SU-DHL-6 (cell line): ENCODE results near the gene LSM3.
A peak's percentile ranks its signal among the peaks of the same experiment; 100 is the strongest.

Experiments used
- H2AFZ ChIP-seq: fragments of 200-600 bp; sonication (generic); 2 replicates; pipeline ENCODE4 v1.6.1; 2014; ENCODE audit warnings: low read depth, mild to moderate bottlenecking, moderate library complexity, mixed read lengths, antibody characterized with exemption, low read length; ENCODE audit not compliant: severe bottlenecking
- H3F3A ChIP-seq: fragments of 200-600 bp; shearing (Covaris generic); 2 replicates; pipeline ENCODE4 v1.6.0; 2016; ENCODE audit warnings: antibody characterized with exemption, mild to moderate bottlenecking; ENCODE audit not compliant: insufficient read depth
- H3K27ac ChIP-seq: fragments of 200-600 bp; sonication (generic); 2 replicates; pipeline ENCODE4 v1.5.1; 2016; ENCODE audit warnings: low read depth, mild to moderate bottlenecking, low read length, moderate library complexity, mixed read lengths
- H3K27me3 ChIP-seq: fragments of 200-600 bp; sonication (generic), shearing (Covaris generic); 2 replicates; pipeline ENCODE4 v1.6.0; 2014; ENCODE audit warnings: mild to moderate bottlenecking, low read length
- H3K36me3 ChIP-seq: fragments of 200-600 bp; sonication (generic); 2 replicates; pipeline ENCODE4 v1.6.1; 2014; ENCODE audit warnings: mild to moderate bottlenecking, low read length, mixed read lengths
- H3K4me2 ChIP-seq: fragments of 300-600, 200-600 bp; shearing (Covaris generic), sonication (generic); 2 replicates; pipeline ENCODE4 v1.6.0; 2014; ENCODE audit warnings: low read length, low read depth, mild to moderate bottlenecking; ENCODE audit not compliant: poor library complexity, severe bottlenecking
- H3K4me3 ChIP-seq: fragments of 200-600 bp; sonication (generic); 2 replicates; pipeline ENCODE4 v1.5.1; 2014; ENCODE audit warnings: antibody characterized with exemption, low read length, mild to moderate bottlenecking, mixed read lengths; ENCODE audit not compliant: insufficient read depth, poor library complexity, severe bottlenecking
- H3K79me2 ChIP-seq: fragments of 200-600 bp; sonication (generic); 2 replicates; pipeline ENCODE4 v1.6.1; 2014; ENCODE audit warnings: mild to moderate bottlenecking, low read length, moderate library complexity; ENCODE audit not compliant: insufficient read depth
- H3K9ac ChIP-seq: fragments of 200-600 bp; sonication (generic); 2 replicates; pipeline ENCODE4 v1.7.0; 2014; ENCODE audit warnings: mild to moderate bottlenecking, low read length
- H3K9me2 ChIP-seq: fragments of 200-600 bp; sonication (generic); replicated peaks from 2 replicates; pipeline ENCODE4 v1.6.1; 2014; ENCODE audit warnings: low read length; ENCODE audit not compliant: insufficient read depth
- H3K9me3 ChIP-seq: fragments of 200-600 bp; sonication (generic); 2 replicates; pipeline ENCODE4 v1.6.1; 2014; ENCODE audit warnings: low read length, mixed read lengths; ENCODE audit not compliant: insufficient read depth
- H4K20me1 ChIP-seq: fragments of 200-600 bp; sonication (generic); 2 replicates; pipeline ENCODE4 v1.6.1; 2014; ENCODE audit warnings: low read depth, mild to moderate bottlenecking, antibody characterized with exemption, low read length, moderate library complexity, mixed read lengths
- CTCF ChIP-seq: fragments of 200-600 bp; sonication (generic); IDR thresholded peaks from one replicate; pipeline ENCODE4 v1.5.1; 2017; ENCODE audit warnings: antibody characterized with exemption, mild to moderate bottlenecking, low read length, moderate library complexity; ENCODE audit not compliant: insufficient read depth, poor library complexity, severe bottlenecking
- EZH2phosphoT487 ChIP-seq: fragments of 200-600 bp; sonication (generic), shearing (Covaris generic); conservative IDR thresholded peaks from 2 replicates; pipeline ENCODE4 v1.6.1; 2018; ENCODE audit warnings: mild to moderate bottlenecking, antibody characterized with exemption, low read length, moderate library complexity, mixed read lengths

The LSM3 gene

GRCh38 chr3:14174483-14174882 is 4.1 kb upstream of the LSM3 start:
- no peaks in the 10 kb centered on the region for H3K27me3 ChIP-seq
- H2AFZ ChIP-seq, result no peak overlapping the region
- H3K4me2 ChIP-seq, result peak overlapping the region; percentile 61
- H4K20me1 ChIP-seq, result peaks cover 7% of the 10 kb centered on the region; the same call in 1 of the 2 replicates
- H3K9ac ChIP-seq, result no peak overlapping the region
- no peaks in the 10 kb centered on the region for H3K9me3 ChIP-seq
- no peak overlapping the region for H3K4me3 ChIP-seq
- H3F3A ChIP-seq, result peaks cover 12% of the 10 kb centered on the region
- H3K9me2 ChIP-seq, result no peaks in the 10 kb centered on the region
- TF ChIP-seq CTCF (no peak), EZH2phosphoT487 (no peak)
- peaks cover 13% of the 10 kb centered on the region for H3K36me3 ChIP-seq
- H3K79me2 ChIP-seq, result peaks cover 57% of the 10 kb centered on the region
- H3K27ac ChIP-seq, result no peak overlapping the region

- Histone ChIP-seq H3K27me3 (no peaks in the 10 kb centered on the region), H3K36me3 (peaks cover 8% of the 10 kb centered on the region; the same call in 1 of the 2 replicates), H2AFZ (no peak overlapping the region), H3K4me3 (peak overlapping the region; percentile 20), H3F3A (peaks cover 12% of the 10 kb centered on the region), H3K9ac (peak overlapping the region; percentile 17; the same call in 1 of the 2 replicates), H3K27ac (peak overlapping the region; percentile 65), H3K4me2 (peak overlapping the region; percentile 61), H4K20me1 (peaks cover 7% of the 10 kb centered on the region; the same call in 1 of the 2 replicates), H3K9me3 (no peaks in the 10 kb centered on the region), H3K79me2 (peaks cover 68% of the 10 kb centered on the region), H3K9me2 (no peaks in the 10 kb centered on the region)
- TF ChIP-seq EZH2phosphoT487 (no peak), CTCF (no peak)
These were observed 3.1 kb upstream of the LSM3 start for GRCh38 chr3:14175383-14176037.

- H3K27ac ChIP-seq, result peak overlapping the region; percentile 63
- H3K27me3 ChIP-seq, result no peaks in the 10 kb centered on the region
- H3K9ac ChIP-seq, result peak overlapping the region; percentile 87
- H3F3A ChIP-seq, result peaks cover 12% of the 10 kb centered on the region
- no peak for TF ChIP-seq EZH2phosphoT487
- no peak for TF ChIP-seq CTCF
- peaks cover 7% of the 10 kb centered on the region; the same call in 1 of the 2 replicates for H4K20me1 ChIP-seq
- peaks cover 19% of the 10 kb centered on the region; the same call in 1 of the 2 replicates for H3K36me3 ChIP-seq
- no peaks in the 10 kb centered on the region for H3K9me2 ChIP-seq
- no peaks in the 10 kb centered on the region for H3K9me3 ChIP-seq
- H3K79me2 ChIP-seq, result peaks cover 88% of the 10 kb centered on the region
- H3K4me2 ChIP-seq, result peak overlapping the region; percentile 60
- peak overlapping the region; percentile 29 for H2AFZ ChIP-seq
- peak overlapping the region; percentile 62 for H3K4me3 ChIP-seq
These were observed 904 bp upstream of the LSM3 start for GRCh38 chr3:14177580-14178246.
